Activated B cell treated with CpG ODN at 0.5 μM for 24 hours (primary cell): ENCODE data around the gene ING1. TPM values are rescaled to one million over a fixed set of nuclear protein-coding genes. Genes with fewer than 3 reads are reported as not detected.
"Not testable (repeated sequence)": the region's sequence is repeated elsewhere in the genome, so short reads cannot be mapped to it uniquely, and the experiment has no call there.

Experiments
- ATAC-seq: fragments of 200-7000 bp; cut with Tn5 transposase; one replicate; pipeline ENCODE4 v1.10.0; 2021; ENCODE audit warnings: low read depth, mild to moderate bottlenecking, moderate library complexity
- CTCF ChIA-PET: fragments of 350-600 bp; sonication (Branson Sonifier 250); formaldehyde crosslinking; loops from one replicate; lab custom pipeline; 2021; ENCODE audit warnings: antibody characterized with exemption; lab: Charles Lee
- POLR2A ChIA-PET: fragments of 350-600 bp; sonication (Branson Sonifier 250); formaldehyde crosslinking; loops from one replicate; lab custom pipeline; 2021; ENCODE audit warnings: antibody characterized with exemption; lab: Charles Lee
- DNase-seq: peaks from one replicate; pipeline ENCODE4 v3.0.0; 2022
- H3K27ac Mint-ChIP-seq: one replicate; pipeline ENCODE4 v1.8.0; 2020; ENCODE audit warnings: mixed read lengths
- H3K27me3 Mint-ChIP-seq: one replicate; pipeline ENCODE4 v1.8.0; 2021; ENCODE audit warnings: mixed read lengths
- H3K36me3 Mint-ChIP-seq: one replicate; pipeline ENCODE4 v1.8.0; 2021; ENCODE audit warnings: low read depth, mixed read lengths
- H3K4me1 Mint-ChIP-seq: one replicate; pipeline ENCODE4 v1.8.0; 2021; ENCODE audit warnings: mixed read lengths
- H3K4me3 Mint-ChIP-seq: one replicate; pipeline ENCODE4 v1.8.0; 2020; ENCODE audit warnings: mild to moderate bottlenecking, mixed read lengths
- H3K9me3 Mint-ChIP-seq: one replicate; pipeline ENCODE4 v1.8.0; 2020; ENCODE audit warnings: mixed read lengths
- intact Hi-C: fragments of 100-400 bp; cut with micrococcal nuclease; formaldehyde crosslinking; loops from one replicate; pipeline ENCODE4 v1.15.1; 2024
- total RNA-seq: library from RNA; stranded (reverse); gene quantifications from 2 replicates; pipeline ENCODE4 v1.2.3, GENCODE V29; 2022
- TF ChIP-seq, protein P1 (sequence below): fragments of 200-600 bp; IDR thresholded peaks from one replicate; pipeline ENCODE4 v1.8.0; 2022; ENCODE audit warnings: antibody characterized with exemption, mild to moderate bottlenecking

Gene ING1
- total RNA-seq, 1 donor from 2014 or later = 14.3 TPM

DNA sequence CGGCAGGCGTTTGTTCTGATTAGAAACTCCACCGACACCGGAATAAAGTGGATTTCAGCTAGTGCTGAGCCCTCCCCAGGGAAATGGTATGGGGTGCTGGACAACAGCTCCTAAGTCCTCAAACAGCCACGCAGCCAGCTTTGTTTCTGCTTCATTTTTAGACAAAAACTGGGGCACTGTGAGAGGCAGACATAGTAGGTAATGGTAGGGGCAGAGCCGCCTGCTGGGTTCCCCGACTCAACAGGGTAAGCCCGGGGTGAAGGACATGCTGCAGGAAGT lies 47.3 kb upstream of the ING1 start:
- Mint-ChIP-seq H3K9me3 (no peaks in the 10 kb centered on the region), H3K27ac (peak overlapping the region; percentile 80), H3K4me3 (no peak overlapping the region), H3K36me3 (peaks cover 89% of the 10 kb centered on the region), H3K27me3 (no peaks in the 10 kb centered on the region), H3K4me1 (peaks cover 73% of the 10 kb centered on the region)
- ChIA-PET POLR2A (interaction anchor here (1.8 to 3.4 kb wide), 2 partner anchors 11 to 49 kb away, joined by 11 to 40 read pairs; no protein-coding TSS in a partner anchor), CTCF (interaction anchor here (0.9 to 1.7 kb wide), 2 partner anchors 15 to 21 kb away, joined by 5 read pairs; no protein-coding TSS in a partner anchor)
- DNase-seq = no peak
- intact Hi-C loops = no loop called here
- TF ChIP-seq, protein P1, sequence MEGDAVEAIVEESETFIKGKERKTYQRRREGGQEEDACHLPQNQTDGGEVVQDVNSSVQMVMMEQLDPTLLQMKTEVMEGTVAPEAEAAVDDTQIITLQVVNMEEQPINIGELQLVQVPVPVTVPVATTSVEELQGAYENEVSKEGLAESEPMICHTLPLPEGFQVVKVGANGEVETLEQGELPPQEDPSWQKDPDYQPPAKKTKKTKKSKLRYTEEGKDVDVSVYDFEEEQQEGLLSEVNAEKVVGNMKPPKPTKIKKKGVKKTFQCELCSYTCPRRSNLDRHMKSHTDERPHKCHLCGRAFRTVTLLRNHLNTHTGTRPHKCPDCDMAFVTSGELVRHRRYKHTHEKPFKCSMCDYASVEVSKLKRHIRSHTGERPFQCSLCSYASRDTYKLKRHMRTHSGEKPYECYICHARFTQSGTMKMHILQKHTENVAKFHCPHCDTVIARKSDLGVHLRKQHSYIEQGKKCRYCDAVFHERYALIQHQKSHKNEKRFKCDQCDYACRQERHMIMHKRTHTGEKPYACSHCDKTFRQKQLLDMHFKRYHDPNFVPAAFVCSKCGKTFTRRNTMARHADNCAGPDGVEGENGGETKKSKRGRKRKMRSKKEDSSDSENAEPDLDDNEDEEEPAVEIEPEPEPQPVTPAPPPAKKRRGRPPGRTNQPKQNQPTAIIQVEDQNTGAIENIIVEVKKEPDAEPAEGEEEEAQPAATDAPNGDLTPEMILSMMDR = no peak
- no peak for ATAC-seq

DNA sequence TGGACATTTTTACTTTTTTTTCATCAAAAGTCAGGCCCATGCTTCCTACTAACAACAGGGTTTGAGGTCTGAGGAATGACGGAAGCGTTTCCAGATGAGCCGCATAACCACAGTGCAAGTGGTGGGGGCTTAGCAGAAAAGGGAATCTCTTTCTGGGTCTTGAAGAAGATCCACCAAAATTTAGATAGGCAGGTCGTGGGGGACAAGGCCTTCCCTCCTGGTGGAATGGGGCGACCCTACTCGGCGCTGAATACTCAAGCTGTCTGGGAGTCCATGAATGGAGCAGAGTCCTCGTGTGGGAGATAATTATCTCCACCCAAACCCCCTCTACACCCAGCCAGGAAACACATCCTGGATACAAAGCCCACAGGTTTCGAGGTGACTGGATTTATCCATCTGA lies 44.5 kb upstream of the ING1 start:
- Mint-ChIP-seq H3K27ac (no peak overlapping the region), H3K27me3 (no peaks in the 10 kb centered on the region), H3K4me1 (peaks cover 67% of the 10 kb centered on the region), H3K4me3 (no peak overlapping the region), H3K9me3 (no peaks in the 10 kb centered on the region), H3K36me3 (peaks cover 80% of the 10 kb centered on the region)
- TF ChIP-seq, protein P1 = no peak
- POLR2A ChIA-PET = interaction anchor here (1.1 to 1.5 kb wide), 2 partner anchors 44 to 46 kb away, joined by 4 read pairs; no protein-coding TSS in a partner anchor
- CTCF ChIA-PET = no interaction called here
- intact Hi-C loops = no loop called here
- ATAC-seq (no peak), DNase-seq (no peak)

DNA sequence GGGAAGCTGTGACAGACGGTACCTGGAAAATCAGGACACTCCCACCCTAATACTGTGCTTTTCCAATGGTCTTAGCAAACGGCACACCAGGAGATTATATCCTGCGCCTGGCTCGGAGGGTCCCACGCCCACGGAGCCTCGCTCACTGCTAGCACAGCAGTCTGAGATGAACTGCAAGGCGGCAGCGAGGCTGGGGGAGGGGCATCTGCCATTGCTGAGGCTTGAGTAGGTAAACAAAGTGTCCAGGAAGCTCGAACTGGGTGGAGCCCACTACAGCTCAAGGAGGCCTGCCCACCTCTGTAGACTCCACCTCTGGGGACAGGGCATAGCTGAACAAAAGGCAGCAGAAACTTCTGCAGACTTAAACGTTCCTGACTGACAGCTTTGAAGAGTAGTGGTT lies 43.7 kb upstream of the ING1 start:
- DNase-seq, ATAC-seq, H3K27me3 Mint-ChIP-seq, H3K9me3 Mint-ChIP-seq, intact Hi-C loops, H3K27ac Mint-ChIP-seq, POLR2A ChIA-PET, CTCF ChIA-PET, H3K4me3 Mint-ChIP-seq: not testable (repeated sequence)
- H3K4me1 Mint-ChIP-seq = peaks cover 66% of the 10 kb centered on the region
- peaks cover 80% of the 10 kb centered on the region for H3K36me3 Mint-ChIP-seq

DNA sequence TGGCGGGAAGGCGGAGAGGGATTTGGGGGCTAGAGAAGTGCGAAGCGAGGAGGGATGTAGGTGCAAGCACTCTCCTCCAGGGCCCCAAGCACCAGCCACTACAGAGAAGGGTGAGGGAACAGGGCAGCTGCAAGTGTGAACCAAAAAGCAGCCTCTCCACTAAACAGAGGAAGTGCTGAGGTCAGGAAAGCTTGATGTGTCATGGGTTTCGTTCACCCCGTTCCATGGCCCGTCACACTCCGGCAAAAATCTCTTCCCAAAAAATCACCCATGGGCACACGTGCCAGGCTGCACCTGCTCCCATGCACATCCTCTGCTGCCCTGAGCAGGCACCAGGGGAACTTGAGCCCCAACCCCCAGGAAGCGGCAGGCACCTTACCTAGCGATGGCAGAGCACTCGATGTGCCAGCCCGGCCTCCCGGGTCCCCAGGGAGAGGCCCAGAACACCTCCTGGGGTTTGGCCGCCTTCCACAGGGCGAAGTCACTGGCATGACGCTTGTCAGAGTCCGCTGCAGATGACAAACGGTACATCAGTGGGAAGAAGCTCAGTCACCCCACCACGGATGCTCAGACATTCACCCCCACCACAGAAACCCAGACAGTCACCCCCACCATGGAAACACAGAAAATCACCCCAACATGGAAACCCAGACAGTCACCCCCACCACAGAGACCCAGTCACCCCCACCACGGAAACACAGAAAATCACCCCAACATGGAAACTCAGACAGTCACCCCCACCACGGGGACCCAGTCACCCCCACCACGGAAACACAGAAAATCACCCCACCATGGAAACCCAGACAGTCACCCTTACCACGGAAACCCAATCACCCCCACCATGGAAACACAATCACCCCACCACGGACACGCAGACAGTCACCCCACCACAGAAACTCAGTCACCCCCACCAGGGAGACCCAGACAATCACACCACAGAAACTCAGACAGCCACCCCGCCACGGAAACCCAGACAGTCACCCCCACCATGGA lies 36.6 kb upstream of the ING1 start:
- TF ChIP-seq, protein P1 = no peak
- ATAC-seq (peak; percentile 73), DNase-seq (peak; percentile 58)
- intact Hi-C loops = loop anchor here (1.0 to 5.0 kb wide), 11 partner anchors 12 to 507 kb away; partner anchors contain the start of genes ANKRD10 and CARS2
- Mint-ChIP-seq H3K4me3 (peak overlapping the region; percentile 88), H3K27ac (peak overlapping the region; percentile 100), H3K36me3 (peaks cover 48% of the 10 kb centered on the region), H3K27me3 (no peaks in the 10 kb centered on the region), H3K9me3 (no peaks in the 10 kb centered on the region), H3K4me1 (peaks cover 71% of the 10 kb centered on the region)
- POLR2A ChIA-PET = interaction anchor here (1.0 to 2.7 kb wide), 17 partner anchors 11 to 508 kb away, joined by 3 to 169 read pairs (median 8); partner anchors contain the start of genes ANKRD10, CARS2, ING1 and NAXD
- CTCF ChIA-PET = interaction anchor here (0.8 to 1.8 kb wide), 9 partner anchors 12 to 248 kb away, joined by 3 to 13 read pairs (median 5); no protein-coding TSS in a partner anchor

DNA sequence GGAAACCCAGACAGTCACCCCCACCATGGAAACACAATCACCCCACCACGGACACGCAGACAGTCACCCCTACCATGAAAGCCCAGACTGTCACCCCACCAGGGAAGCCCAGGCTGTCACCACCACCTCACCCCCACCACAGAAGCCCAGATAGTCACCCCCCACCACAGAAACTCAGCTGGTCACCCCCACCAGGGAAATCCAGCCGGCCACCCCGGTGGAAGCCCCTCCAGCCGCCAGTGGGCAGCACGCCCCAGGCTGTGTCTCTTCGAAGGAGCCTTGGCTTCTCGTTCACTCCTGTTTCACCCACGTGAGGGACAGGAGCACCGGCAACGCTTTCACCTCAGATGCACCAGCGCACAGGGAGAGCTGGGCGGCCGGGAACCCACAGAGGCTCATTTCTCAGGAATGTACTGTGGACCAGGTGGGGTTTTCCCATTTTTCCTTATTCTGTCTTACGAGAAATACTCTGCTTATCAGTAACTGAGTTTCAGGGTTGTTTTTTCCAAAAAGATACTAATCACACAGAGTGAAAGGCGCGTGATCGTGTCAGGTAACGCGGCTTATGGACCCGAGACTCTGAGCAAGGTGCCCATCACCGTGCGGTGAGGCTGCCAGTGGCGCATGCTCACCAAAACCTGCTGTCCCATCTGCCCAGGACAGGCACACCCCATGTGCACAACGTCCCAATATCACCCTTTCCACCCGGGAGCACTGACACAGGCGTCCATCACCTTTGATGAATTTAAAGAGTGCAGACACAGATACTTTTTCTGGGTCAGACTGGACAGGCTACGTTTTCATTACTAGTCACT lies 35.6 kb upstream of the ING1 start:
- Mint-ChIP-seq H3K27ac (peak overlapping the region; percentile 80), H3K4me1 (peaks cover 61% of the 10 kb centered on the region), H3K9me3 (no peaks in the 10 kb centered on the region), H3K4me3 (peak overlapping the region; percentile 12), H3K36me3 (peaks cover 49% of the 10 kb centered on the region), H3K27me3 (no peaks in the 10 kb centered on the region)
- DNase-seq (no peak), ATAC-seq (no peak)
- intact Hi-C loops = loop anchor here (2.0 to 5.0 kb wide), 2 partner anchors 36 to 141 kb away; no protein-coding TSS in a partner anchor
- TF ChIP-seq, protein P1 = no peak
- POLR2A ChIA-PET = interaction anchor here (0.6 to 2.7 kb wide), 5 partner anchors 12 to 37 kb away, joined by 3 to 40 read pairs (median 4); no protein-coding TSS in a partner anchor
- CTCF ChIA-PET = interaction anchor here (2.0 kb wide), 1 partner anchor 33 kb away, joined by 6 read pairs; no protein-coding TSS in a partner anchor
